Endodermal cell (in vitro differentiated cells): ENCODE results near the gene SPECC1. TPM values are rescaled to one million over a fixed set of nuclear protein-coding genes. Genes with fewer than 3 reads are reported as not detected.

ENCODE experiments used
- DNase-seq: peaks from one replicate; pipeline ENCODE4 v3.0.0-alpha.2; 2017
- H3K27ac ChIP-seq: 2 replicates; pipeline ENCODE4 v1.5.1; 2013; ENCODE audit warnings: mild to moderate bottlenecking, low read depth, low read length, moderate library complexity
- H3K27me3 ChIP-seq: 2 replicates; pipeline ENCODE4 v1.6.1; 2013; ENCODE audit warnings: mild to moderate bottlenecking, low read length, moderate library complexity; ENCODE audit not compliant: insufficient read depth, control insufficient read depth, poor library complexity, severe bottlenecking
- H3K36me3 ChIP-seq: 2 replicates; pipeline ENCODE4 v1.7.0; 2013; ENCODE audit warnings: mild to moderate bottlenecking, low read length, moderate library complexity; ENCODE audit not compliant: control insufficient read depth, insufficient read depth
- H3K4me1 ChIP-seq: one replicate; pipeline ENCODE4 v1.7.0; 2013; ENCODE audit warnings: low read length; ENCODE audit not compliant: control insufficient read depth, insufficient read depth
- H3K4me3 ChIP-seq: 2 replicates; pipeline ENCODE4 v1.5.1; 2013; ENCODE audit warnings: mild to moderate bottlenecking, low read length, moderate library complexity
- H3K9ac ChIP-seq: 2 replicates; pipeline ENCODE4 v1.6.1; 2013; ENCODE audit warnings: mild to moderate bottlenecking, low read length, moderate library complexity; ENCODE audit not compliant: poor library complexity, severe bottlenecking; ENCODE audit errors: extremely low read depth
- H3K9me3 ChIP-seq: 2 replicates; pipeline ENCODE4 v1.6.1; 2013; ENCODE audit warnings: mild to moderate bottlenecking, low read length, moderate library complexity; ENCODE audit not compliant: control insufficient read depth
- H3K27ac Mint-ChIP-seq: 2 replicates; pipeline ENCODE4 v1.8.0; 2020; ENCODE audit warnings: mixed read lengths
- H3K27me3 Mint-ChIP-seq: 2 replicates; pipeline ENCODE4 v1.8.0; 2021; ENCODE audit warnings: mild to moderate bottlenecking, mixed read lengths; ENCODE audit not compliant: insufficient read depth
- H3K36me3 Mint-ChIP-seq: 2 replicates; pipeline ENCODE4 v1.8.0; 2020; ENCODE audit warnings: low read depth, mixed read lengths
- H3K4me1 Mint-ChIP-seq: 2 replicates; pipeline ENCODE4 v1.8.0; 2020; ENCODE audit warnings: mixed read lengths
- H3K4me3 Mint-ChIP-seq: 2 replicates; pipeline ENCODE4 v1.8.0; 2020; ENCODE audit warnings: mild to moderate bottlenecking, moderate library complexity, mixed read lengths
- H3K9me3 Mint-ChIP-seq: 2 replicates; pipeline ENCODE4 v1.8.0; 2020; ENCODE audit warnings: mild to moderate bottlenecking, mixed read lengths
- CTCF ChIP-seq: fragments of 200-600 bp; sonication (generic); conservative IDR thresholded peaks from 2 replicates; pipeline ENCODE4 v1.5.0; 2021; ENCODE audit warnings: antibody characterized with exemption, mild to moderate bottlenecking
- WGBS, 2 experiments: methylation state at CpG; one replicate each; pipeline versions ENCODE4 v1.1.5 to v1.1.7; 2013; ENCODE audit warnings: missing lambda C conversion rate in 2 of 2, mixed read lengths in 1 of 2; ENCODE audit not compliant: insufficient coverage in 1 of 2, insufficient read length in 1 of 2; 5-methylcytosine and 5-hydroxymethylcytosine counted together
- total RNA-seq, 2 donors: library from RNA; stranded (reverse); fragmentation: NEBNext Ultra II Directional in 1 of 2; extraction: Animal tissue kit (Norgen Biotek cat#: 25700) in 1 of 2; gene quantifications; 2 replicates in 1 of 2; 3 replicates in 1 of 2; pipeline ENCODE4 v1.2.1, GENCODE V29; 2021

Gene SPECC1
- total RNA-seq, 2 donors from 2014 or later, result 48.7 to 60.6 TPM

GRCh38 chr17:19996086-19996485, 13.1 kb upstream of the SPECC1 start:
- Mint-ChIP-seq H3K27ac (no peak overlapping the region), H3K9me3 (no peaks in the 10 kb centered on the region), H3K36me3 (no peaks in the 10 kb centered on the region), H3K27me3 (peaks cover 8% of the 10 kb centered on the region), H3K4me1 (no peaks in the 10 kb centered on the region), H3K4me3 (no peak overlapping the region)
- Histone ChIP-seq H3K36me3 (no peaks in the 10 kb centered on the region), H3K4me1 (no peaks in the 10 kb centered on the region), H3K27ac (no peak overlapping the region), H3K9ac (no peak overlapping the region), H3K27me3 (no peaks in the 10 kb centered on the region), H3K4me3 (no peak overlapping the region), H3K9me3 (no peaks in the 10 kb centered on the region)
- no peak for TF ChIP-seq CTCF
- 85 to 100% methylated on average over 1 of the region's 1 CpG for WGBS, 2 experiments
- DNase-seq, result peak; percentile 19

- H3K27me3 ChIP-seq, result no peaks in the 10 kb centered on the region
- no peaks in the 10 kb centered on the region for H3K4me1 ChIP-seq
- no peaks in the 10 kb centered on the region for H3K36me3 Mint-ChIP-seq
- H3K27me3 Mint-ChIP-seq, result peaks cover 8% of the 10 kb centered on the region
- H3K4me1 Mint-ChIP-seq, result no peaks in the 10 kb centered on the region
- no peak overlapping the region for H3K9ac ChIP-seq
- no peaks in the 10 kb centered on the region for H3K9me3 ChIP-seq
- H3K27ac ChIP-seq, result no peak overlapping the region
- no peak for TF ChIP-seq CTCF
- 84 to 85% methylated on average over 4 to 5 of the region's 5 CpGs for WGBS, 2 experiments
- H3K4me3 Mint-ChIP-seq, result no peak overlapping the region
- H3K9me3 Mint-ChIP-seq, result no peaks in the 10 kb centered on the region
- no peaks in the 10 kb centered on the region for H3K36me3 ChIP-seq
- DNase-seq, result peak; percentile 57
- H3K4me3 ChIP-seq, result no peak overlapping the region
- no peak overlapping the region for H3K27ac Mint-ChIP-seq
These were observed 12.7 kb upstream of the SPECC1 start for GRCh38 chr17:19996502-19996901.

- Mint-ChIP-seq H3K27ac (peak overlapping the region; percentile 52), H3K36me3 (no peaks in the 10 kb centered on the region), H3K4me1 (peaks cover 3% of the 10 kb centered on the region), H3K27me3 (peaks cover 53% of the 10 kb centered on the region), H3K4me3 (peak overlapping the region; percentile 72), H3K9me3 (no peaks in the 10 kb centered on the region)
- DNase-seq, result peak; percentile 86
- whole genome bisulfite sequencing, 2 experiments, result 35 to 39% methylated on average over 26 to 35 of the region's 35 CpGs
- Histone ChIP-seq H3K36me3 (no peaks in the 10 kb centered on the region), H3K9ac (no peak overlapping the region), H3K4me3 (peak overlapping the region; percentile 91), H3K4me1 (no peaks in the 10 kb centered on the region), H3K27ac (no peak overlapping the region), H3K27me3 (peaks cover 51% of the 10 kb centered on the region), H3K9me3 (no peaks in the 10 kb centered on the region)
- TF ChIP-seq CTCF, result no peak
These were observed 712 bp upstream of the SPECC1 start for GRCh38 chr17:20008242-20009051.
